ENCODE measurements around the gene CHRM4. TPM values are rescaled to one million over a fixed set of nuclear protein-coding genes. Genes with fewer than 3 reads are reported as not detected.

Gene CHRM4
- total RNA-seq, 1 experiment from 2014 or later = 0.27 TPM

- peaks cover 14% of the 10 kb centered on the region for H3K4me1 Mint-ChIP-seq (ENCODE audit: low read depth, unreplicated experiment)
- no TSS peak for BruUV-seq (replicated peaks)
- ChIA-PET POLR2A (interaction anchor here (0.6 kb wide), 1 partner anchor 1405 kb away, joined by 4 read pairs; no protein-coding TSS in a partner anchor), CTCF (no interaction called here)
- H3K27ac Mint-ChIP-seq (ENCODE audit: unreplicated experiment) = no peak overlapping the region
- no peak overlapping the region for H3K4me3 Mint-ChIP-seq (ENCODE audit: unreplicated experiment)
- Histone ChIP-seq H3K9me3 (no peaks in the 10 kb centered on the region), H3K4me1 (no peaks in the 10 kb centered on the region), H3K36me3 (ENCODE audit: control insufficient read depth, insufficient read depth, low read length) (peaks cover 1% of the 10 kb centered on the region; the same call in 1 of the 2 replicates), H3K4me3 (ENCODE audit: low read depth, low read length) (no peak overlapping the region), H3K27me3 (replicated peaks; ENCODE audit: control insufficient read depth, insufficient read depth, low read length) (no peaks in the 10 kb centered on the region)
- intact Hi-C loops (cut with micrococcal nuclease; ENCODE audit: unreplicated experiment) = no loop called here
- no peaks in the 10 kb centered on the region for H3K27me3 Mint-ChIP-seq (ENCODE audit: insufficient read depth, unreplicated experiment)
- no peaks in the 10 kb centered on the region for H3K9me3 Mint-ChIP-seq (ENCODE audit: unreplicated experiment)
- peaks cover 18% of the 10 kb centered on the region for H3K36me3 Mint-ChIP-seq (ENCODE audit: insufficient read depth, unreplicated experiment)
- no peak for DNase-seq
- no peak for TF ChIP-seq CTCF (IDR thresholded peaks at IDR 0.05; ENCODE audit: insufficient read depth in 1 of 2, low read depth in 1 of 2, low read length in 1 of 2, severe bottlenecking in 1 of 2, unreplicated experiment in 1 of 2)
These were observed 30.7 kb downstream of the CHRM4 start for GRCh38 chr11:46360878-46361277.

- Histone ChIP-seq H3K9me3 (no peaks in the 10 kb centered on the region), H3K4me3 (ENCODE audit: low read depth, low read length) (no peak overlapping the region), H3K36me3 (ENCODE audit: control insufficient read depth, insufficient read depth, low read length) (peaks cover 1% of the 10 kb centered on the region; the same call in 1 of the 2 replicates), H3K4me1 (no peaks in the 10 kb centered on the region), H3K27me3 (replicated peaks; ENCODE audit: control insufficient read depth, insufficient read depth, low read length) (no peaks in the 10 kb centered on the region)
- Mint-ChIP-seq H3K36me3 (ENCODE audit: insufficient read depth, unreplicated experiment) (peaks cover 24% of the 10 kb centered on the region), H3K27ac (ENCODE audit: unreplicated experiment) (no peak overlapping the region), H3K4me3 (ENCODE audit: unreplicated experiment) (no peak overlapping the region), H3K27me3 (ENCODE audit: insufficient read depth, unreplicated experiment) (no peaks in the 10 kb centered on the region), H3K4me1 (ENCODE audit: low read depth, unreplicated experiment) (peaks cover 14% of the 10 kb centered on the region), H3K9me3 (ENCODE audit: unreplicated experiment) (no peaks in the 10 kb centered on the region)
- TF ChIP-seq CTCF (IDR thresholded peaks at IDR 0.05; ENCODE audit: insufficient read depth in 1 of 2, low read depth in 1 of 2, low read length in 1 of 2, severe bottlenecking in 1 of 2, unreplicated experiment in 1 of 2) = no peak
- ChIA-PET POLR2A (no interaction called here), CTCF (interaction anchor here (0.6 kb wide), 1 partner anchor 17 kb away, joined by 3 read pairs; no protein-coding TSS in a partner anchor)
- intact Hi-C loops (cut with micrococcal nuclease; ENCODE audit: unreplicated experiment) = no loop called here
- BruUV-seq (replicated peaks) = no TSS peak
- no peak for DNase-seq
These were observed 31.6 kb downstream of the CHRM4 start for GRCh38 chr11:46359953-46360352.

- Mint-ChIP-seq H3K27ac (ENCODE audit: unreplicated experiment) (no peak overlapping the region), H3K4me1 (ENCODE audit: low read depth, unreplicated experiment) (peaks cover 14% of the 10 kb centered on the region), H3K27me3 (ENCODE audit: insufficient read depth, unreplicated experiment) (no peaks in the 10 kb centered on the region), H3K36me3 (ENCODE audit: insufficient read depth, unreplicated experiment) (peaks cover 24% of the 10 kb centered on the region), H3K9me3 (ENCODE audit: unreplicated experiment) (no peaks in the 10 kb centered on the region), H3K4me3 (ENCODE audit: unreplicated experiment) (no peak overlapping the region)
- BruUV-seq (replicated peaks) = no TSS peak
- Histone ChIP-seq H3K36me3 (ENCODE audit: control insufficient read depth, insufficient read depth, low read length) (peaks cover 1% of the 10 kb centered on the region; the same call in 1 of the 2 replicates), H3K4me1 (no peaks in the 10 kb centered on the region), H3K4me3 (ENCODE audit: low read depth, low read length) (no peak overlapping the region), H3K9me3 (no peaks in the 10 kb centered on the region), H3K27me3 (replicated peaks; ENCODE audit: control insufficient read depth, insufficient read depth, low read length) (no peaks in the 10 kb centered on the region)
- TF ChIP-seq CTCF (IDR thresholded peaks at IDR 0.05; ENCODE audit: insufficient read depth in 1 of 2, low read depth in 1 of 2, low read length in 1 of 2, severe bottlenecking in 1 of 2, unreplicated experiment in 1 of 2) = no peak
- DNase-seq = no peak
- intact Hi-C loops (cut with micrococcal nuclease; ENCODE audit: unreplicated experiment) = no loop called here
- ChIA-PET POLR2A (no interaction called here), CTCF (interaction anchor here (1.1 kb wide), 1 partner anchor 10 kb away, joined by 4 read pairs; the partner anchor contains the start of gene DGKZ)
These were observed 34.1 kb downstream of the CHRM4 start for GRCh38 chr11:46357483-46357936.

Data from Caco-2 (cell line).